ENCODE data around the gene CAMK2B.

The CAMK2B gene

GRCh38 chr7:44323381-44324203, 1.8 kb downstream of the CAMK2B start:
- Histone ChIP-seq H3K23ac (ENCODE audit: low read length in 2 of 2) (no peak overlapping the region), H3K14ac (ENCODE audit: low read length in 2 of 2) (no peak overlapping the region), H3K27me3 (ENCODE audit: control insufficient read depth in 1 of 2, insufficient read depth in 1 of 2, low read length in 2 of 2) (peaks cover 45 to 52% of the 10 kb centered on the region in 2 experiments), H2BK15ac (ENCODE audit: low read depth, poor library complexity, severe bottlenecking) (no peak overlapping the region), H2AFZ (ENCODE audit: low read depth, low read length) (no peak overlapping the region), H3K27ac (ENCODE audit: low read length, poor library complexity, severe bottlenecking) (no peak overlapping the region), H3K18ac (ENCODE audit: low read depth in 1 of 2, low read length in 2 of 2) (no peak overlapping the region), H2AK5ac (ENCODE audit: low read length, severe bottlenecking) (no peak overlapping the region), H3K9ac (ENCODE audit: low read length) (no peak overlapping the region), H3K4me2 (ENCODE audit: low read length, poor library complexity, severe bottlenecking) (no peak overlapping the region), H2BK12ac (ENCODE audit: low read length in 2 of 2) (no peak overlapping the region), H3K4me3 (ENCODE audit: insufficient read depth in 1 of 2, low read depth in 1 of 2, low read length in 2 of 2) (no peak overlapping the region), H3K4me1 (ENCODE audit: control insufficient read depth, insufficient read depth, low read depth, low read length) (peaks cover 16% of the 10 kb centered on the region), H3K4ac (ENCODE audit: low read depth in 1 of 2, low read length in 2 of 2) (no peak overlapping the region), H3K9me3 (ENCODE audit: control insufficient read depth, low read length) (no peaks in the 10 kb centered on the region), H3K36me3 (ENCODE audit: control insufficient read depth in 1 of 2, insufficient read depth in 2 of 2, low read depth in 1 of 2, low read length in 2 of 2) (no peaks in the 10 kb centered on the region), H3K79me1 (replicated peaks; ENCODE audit: low read length, poor library complexity, severe bottlenecking) (no peaks in the 10 kb centered on the region), H2BK120ac (ENCODE audit: low read depth, low read length) (no peak overlapping the region), H2BK5ac (ENCODE audit: low read depth, low read length, poor library complexity, severe bottlenecking) (no peak overlapping the region), H4K8ac (ENCODE audit: low read length) (no peak overlapping the region), H4K91ac (ENCODE audit: low read length) (no peak overlapping the region)
- 86% methylated on average over 15 of the region's 17 CpGs for whole genome bisulfite sequencing
- DNase-seq, result no peak

- no peak overlapping the region for H2AFZ ChIP-seq (ENCODE audit: low read depth, low read length)
- H3K36me3 ChIP-seq (ENCODE audit: control insufficient read depth in 1 of 2, insufficient read depth in 2 of 2, low read depth in 1 of 2, low read length in 2 of 2), result no peaks in the 10 kb centered on the region
- no peak overlapping the region for H3K23ac ChIP-seq (ENCODE audit: low read length in 2 of 2)
- no peak overlapping the region for H2BK5ac ChIP-seq (ENCODE audit: low read depth, low read length, poor library complexity, severe bottlenecking)
- no peak overlapping the region for H2BK12ac ChIP-seq (ENCODE audit: low read length in 2 of 2)
- 86% methylated on average over 17 of the region's 17 CpGs for WGBS
- no peak overlapping the region for H3K18ac ChIP-seq (ENCODE audit: low read depth in 1 of 2, low read length in 2 of 2)
- peaks cover 42 to 57% of the 10 kb centered on the region in 2 experiments for H3K27me3 ChIP-seq (ENCODE audit: control insufficient read depth in 1 of 2, insufficient read depth in 1 of 2, low read length in 2 of 2)
- H2AK5ac ChIP-seq (ENCODE audit: low read length, severe bottlenecking), result no peak overlapping the region
- H3K4me3 ChIP-seq (ENCODE audit: insufficient read depth in 1 of 2, low read depth in 1 of 2, low read length in 2 of 2), result no peak overlapping the region
- peaks cover 16% of the 10 kb centered on the region for H3K4me1 ChIP-seq (ENCODE audit: control insufficient read depth, insufficient read depth, low read depth, low read length)
- no peak overlapping the region for H2BK120ac ChIP-seq (ENCODE audit: low read depth, low read length)
- H3K27ac ChIP-seq (ENCODE audit: low read length, poor library complexity, severe bottlenecking), result no peak overlapping the region
- no peak overlapping the region for H3K14ac ChIP-seq (ENCODE audit: low read length in 2 of 2)
- H4K8ac ChIP-seq (ENCODE audit: low read length), result no peak overlapping the region
- H3K4ac ChIP-seq (ENCODE audit: low read depth in 1 of 2, low read length in 2 of 2), result no peak overlapping the region
- DNase-seq, result no peak
- H3K4me2 ChIP-seq (ENCODE audit: low read length, poor library complexity, severe bottlenecking), result no peak overlapping the region
- H2BK15ac ChIP-seq (ENCODE audit: low read depth, poor library complexity, severe bottlenecking), result no peak overlapping the region
- no peaks in the 10 kb centered on the region for H3K9me3 ChIP-seq (ENCODE audit: control insufficient read depth, low read length)
- H3K79me1 ChIP-seq (replicated peaks; ENCODE audit: low read length, poor library complexity, severe bottlenecking), result no peaks in the 10 kb centered on the region
- no peak overlapping the region for H4K91ac ChIP-seq (ENCODE audit: low read length)
- H3K9ac ChIP-seq (ENCODE audit: low read length), result no peak overlapping the region
Measured at GRCh38 chr7:44322631-44323363, 2.6 kb downstream of the CAMK2B start.

GRCh38 chr7:44321796-44322195, 3.6 kb downstream of the CAMK2B start:
- Histone ChIP-seq H4K91ac (ENCODE audit: low read length) (peak overlapping the region; percentile 35), H2BK120ac (ENCODE audit: low read depth, low read length) (no peak overlapping the region), H2AFZ (ENCODE audit: low read depth, low read length) (no peak overlapping the region), H3K79me1 (replicated peaks; ENCODE audit: low read length, poor library complexity, severe bottlenecking) (no peaks in the 10 kb centered on the region), H3K9me3 (ENCODE audit: control insufficient read depth, low read length) (no peaks in the 10 kb centered on the region), H3K4me2 (ENCODE audit: low read length, poor library complexity, severe bottlenecking) (no peak overlapping the region), H3K4ac (ENCODE audit: low read depth in 1 of 2, low read length in 2 of 2) (no peak overlapping the region), H3K18ac (ENCODE audit: low read depth in 1 of 2, low read length in 2 of 2) (no peak overlapping the region), H2BK12ac (ENCODE audit: low read length in 2 of 2) (no peak overlapping the region), H4K8ac (ENCODE audit: low read length) (no peak overlapping the region), H2BK5ac (ENCODE audit: low read depth, low read length, poor library complexity, severe bottlenecking) (no peak overlapping the region), H2BK15ac (ENCODE audit: low read depth, poor library complexity, severe bottlenecking) (no peak overlapping the region), H2AK5ac (ENCODE audit: low read length, severe bottlenecking) (no peak overlapping the region), H3K14ac (ENCODE audit: low read length in 2 of 2) (no peak overlapping the region), H3K23ac (ENCODE audit: low read length in 2 of 2) (no peak overlapping the region), H3K27ac (ENCODE audit: low read length, poor library complexity, severe bottlenecking) (no peak overlapping the region), H3K9ac (ENCODE audit: low read length) (no peak overlapping the region), H3K36me3 (ENCODE audit: control insufficient read depth in 1 of 2, insufficient read depth in 2 of 2, low read depth in 1 of 2, low read length in 2 of 2) (no peaks in the 10 kb centered on the region), H3K27me3 (ENCODE audit: control insufficient read depth in 1 of 2, insufficient read depth in 1 of 2, low read length in 2 of 2) (peaks cover 32 to 47% of the 10 kb centered on the region in 2 experiments), H3K4me3 (ENCODE audit: insufficient read depth in 1 of 2, low read depth in 1 of 2, low read length in 2 of 2) (no peak overlapping the region), H3K4me1 (ENCODE audit: control insufficient read depth, insufficient read depth, low read depth, low read length) (peaks cover 16% of the 10 kb centered on the region)
- no peak for DNase-seq
- 83% methylated on average over 13 of the region's 18 CpGs for WGBS

- H4K8ac ChIP-seq (ENCODE audit: low read length), result no peak overlapping the region
- WGBS, result 83% methylated on average over 14 of the region's 15 CpGs
- H4K91ac ChIP-seq (ENCODE audit: low read length), result no peak overlapping the region
- no peak overlapping the region for H3K4me3 ChIP-seq (ENCODE audit: insufficient read depth in 1 of 2, low read depth in 1 of 2, low read length in 2 of 2)
- peaks cover 1% of the 10 kb centered on the region for H3K9me3 ChIP-seq (ENCODE audit: control insufficient read depth, low read length)
- no peak overlapping the region for H2BK12ac ChIP-seq (ENCODE audit: low read length in 2 of 2)
- no peak for DNase-seq
- no peak overlapping the region for H3K23ac ChIP-seq (ENCODE audit: low read length in 2 of 2)
- peaks cover 23 to 40% of the 10 kb centered on the region in 2 experiments for H3K27me3 ChIP-seq (ENCODE audit: control insufficient read depth in 1 of 2, insufficient read depth in 1 of 2, low read length in 2 of 2)
- H2BK15ac ChIP-seq (ENCODE audit: low read depth, poor library complexity, severe bottlenecking), result no peak overlapping the region
- H2BK5ac ChIP-seq (ENCODE audit: low read depth, low read length, poor library complexity, severe bottlenecking), result no peak overlapping the region
- H3K36me3 ChIP-seq (ENCODE audit: control insufficient read depth in 1 of 2, insufficient read depth in 2 of 2, low read depth in 1 of 2, low read length in 2 of 2), result no peaks in the 10 kb centered on the region
- no peak overlapping the region for H3K18ac ChIP-seq (ENCODE audit: low read depth in 1 of 2, low read length in 2 of 2)
- no peak overlapping the region for H2AFZ ChIP-seq (ENCODE audit: low read depth, low read length)
- peaks cover 14% of the 10 kb centered on the region for H3K4me1 ChIP-seq (ENCODE audit: control insufficient read depth, insufficient read depth, low read depth, low read length)
- no peak overlapping the region for H3K27ac ChIP-seq (ENCODE audit: low read length, poor library complexity, severe bottlenecking)
- H3K79me1 ChIP-seq (replicated peaks; ENCODE audit: low read length, poor library complexity, severe bottlenecking), result no peaks in the 10 kb centered on the region
- no peak overlapping the region for H3K9ac ChIP-seq (ENCODE audit: low read length)
- H2AK5ac ChIP-seq (ENCODE audit: low read length, severe bottlenecking), result no peak overlapping the region
- no peak overlapping the region for H3K14ac ChIP-seq (ENCODE audit: low read length in 2 of 2)
- no peak overlapping the region for H3K4ac ChIP-seq (ENCODE audit: low read depth in 1 of 2, low read length in 2 of 2)
- H3K4me2 ChIP-seq (ENCODE audit: low read length, poor library complexity, severe bottlenecking), result no peak overlapping the region
- H2BK120ac ChIP-seq (ENCODE audit: low read depth, low read length), result no peak overlapping the region
Measured at GRCh38 chr7:44320794-44321371, 4.5 kb downstream of the CAMK2B start.
